HCT116 (cell line): ENCODE data around the gene SPIB. TPM values are rescaled to one million over a fixed set of nuclear protein-coding genes. Genes with fewer than 3 reads are reported as not detected.

Experiments
- ATAC-seq: fragments of 200-7000 bp; cut with Tn5 transposase; 2 replicates; pipeline ENCODE4 v1.9.1; 2020; ENCODE audit warnings: mild to moderate bottlenecking, moderate library complexity
- BruUV-seq: library from RNA; stranded (reverse); fragments of 400-500 nt; replicated peaks from 2 replicates; lab custom pipeline; 2021; lab: Mats Ljungman, UMichigan
- CTCF ChIA-PET: fragments of 300-600 bp; sonication (Branson Sonifier 250); formaldehyde crosslinking; loops from one replicate; lab custom pipeline; 2021; ENCODE audit warnings: antibody characterized with exemption; lab: Charles Lee
- POLR2A ChIA-PET: fragments of 300-600, 350-600 bp; sonication (Branson Sonifier 250); formaldehyde crosslinking; loops from one replicate; lab custom pipeline; 2021; ENCODE audit warnings: antibody characterized with exemption; lab: Charles Lee
- RAD21 ChIA-PET, 2 experiments: fragments of 300-600 bp; sonication (Branson Sonifier 250); formaldehyde crosslinking; loops; one replicate each; lab custom pipeline; 2023; ENCODE audit warnings: low total read pairs in 2 of 2; ENCODE audit not compliant: uncharacterized antibody in 2 of 2, unreplicated experiment in 2 of 2, low non-redundant PET in 1 of 2; lab: Charles Lee
- DNase-seq: peaks from one replicate; pipeline ENCODE4 v3.0.0-alpha.2; 2010; ENCODE audit warnings: low read depth, low spot score
- H2AFZ ChIP-seq: fragments of 200-600 bp; shearing (Covaris generic), sonication (generic); 2 replicates; pipeline ENCODE4 v1.6.1; 2017; ENCODE audit warnings: low read depth, mixed run types, mixed read lengths, antibody characterized with exemption, low read length; ENCODE audit not compliant: poor library complexity, severe bottlenecking
- H3K27ac ChIP-seq: 2 replicates; pipeline ENCODE4 v1.5.1; 2012; ENCODE audit warnings: low read depth, low read length
- H3K27me3 ChIP-seq: fragments of 200-600 bp; sonication (generic); 2 replicates; pipeline ENCODE4 v1.6.1; 2016; ENCODE audit warnings: mixed run types, low read length, mixed read lengths; ENCODE audit not compliant: insufficient read depth
- H3K36me3 ChIP-seq, 2 experiments: fragments of 200-500 bp in 1 of 2; fragments of 200-600 bp in 1 of 2; sonication (Bioruptor generic) in 1 of 2; sonication (generic) in 1 of 2; 2 replicates each; pipeline versions ENCODE4 v1.5.1 to v1.6.1; 2014 to 2016; ENCODE audit warnings: low read length in 2 of 2, inconsistent platforms in 1 of 2, mixed read lengths in 1 of 2, mixed run types in 1 of 2; ENCODE audit not compliant: insufficient read depth in 2 of 2, control insufficient read depth in 1 of 2
- H3K4me1 ChIP-seq, 2 experiments: fragments of 200-600 bp in 1 of 2; sonication (generic) in 1 of 2; 2 replicates each; pipeline versions ENCODE4 v1.5.1 to v1.6.1; 2012 to 2017; ENCODE audit warnings: low read length in 2 of 2, inconsistent platforms in 1 of 2, mild to moderate bottlenecking in 1 of 2, mixed read lengths in 1 of 2, mixed run types in 1 of 2, moderate library complexity in 1 of 2; ENCODE audit not compliant: insufficient read depth in 2 of 2, control insufficient read depth in 1 of 2
- H3K4me2 ChIP-seq: fragments of 200-600 bp; sonication (generic); 2 replicates; pipeline ENCODE4 v1.6.1; 2017; ENCODE audit warnings: mixed run types, low read length, mixed read lengths
- H3K4me3 ChIP-seq, 2 experiments: fragments of 200-600 bp in 1 of 2; sonication (generic) in 1 of 2; replicated peaks in 1 of 2; 2 replicates each; pipeline ENCODE4 v1.5.1; 2011 to 2016; ENCODE audit warnings: low read length in 2 of 2, control low read depth in 1 of 2, low read depth in 1 of 2, mild to moderate bottlenecking in 1 of 2, mixed read lengths in 1 of 2, mixed run types in 1 of 2
- H3K79me2 ChIP-seq: fragments of 200-600 bp; sonication (generic); 2 replicates; pipeline ENCODE4 v1.6.1; 2017; ENCODE audit warnings: mild to moderate bottlenecking, mixed run types, low read length, moderate library complexity, mixed read lengths; ENCODE audit not compliant: insufficient read depth
- H3K9ac ChIP-seq: fragments of 200-600 bp; sonication (generic); 2 replicates; pipeline ENCODE4 v1.6.1; 2016; ENCODE audit warnings: low read length, mixed read lengths
- H3K9me2 ChIP-seq: fragments of 200-600 bp; sonication (generic), shearing (Covaris generic); 2 replicates; pipeline ENCODE4 v1.6.1; 2017; ENCODE audit warnings: mixed run types, mild to moderate bottlenecking, moderate library complexity; ENCODE audit not compliant: insufficient read depth
- H3K9me3 ChIP-seq, 2 experiments: fragments of 200-500 bp in 1 of 2; fragments of 200-600 bp in 1 of 2; sonication (Bioruptor generic) in 1 of 2; sonication (generic) in 1 of 2; 2 replicates each; pipeline ENCODE4 v1.6.1; 2014 to 2017; ENCODE audit warnings: low read length in 2 of 2, mixed read lengths in 2 of 2, inconsistent platforms in 1 of 2, low read depth in 1 of 2, mild to moderate bottlenecking in 1 of 2, mixed run types in 1 of 2, moderate library complexity in 1 of 2; ENCODE audit not compliant: control insufficient read depth in 1 of 2, insufficient read depth in 1 of 2
- H4K20me1 ChIP-seq: fragments of 200-600 bp; sonication (generic), shearing (Covaris generic); 2 replicates; pipeline ENCODE4 v1.6.1; 2017; ENCODE audit warnings: mixed run types, mild to moderate bottlenecking, moderate library complexity; ENCODE audit not compliant: insufficient read depth
- CEBPB ChIP-seq: IDR thresholded peaks from 2 replicates; pipeline ENCODE4 v1.6.1; 2012; ENCODE audit warnings: low read depth
- EGR1 ChIP-seq: IDR thresholded peaks from 2 replicates; pipeline ENCODE4 v1.6.1; 2012; ENCODE audit warnings: low read depth
- ELF1 ChIP-seq: IDR thresholded peaks from 2 replicates; pipeline ENCODE4 v1.6.1; 2012; ENCODE audit warnings: low read depth, borderline replicate concordance
- EZH2 ChIP-seq: fragments of 200-600 bp; sonication (generic); IDR thresholded peaks from 2 replicates; pipeline ENCODE4 v1.6.1; 2017; ENCODE audit warnings: antibody characterized with exemption, mixed run types
- POLR2AphosphoS5 ChIP-seq: IDR thresholded peaks from 2 replicates; pipeline ENCODE4 v1.6.1; 2011; ENCODE audit warnings: mild to moderate bottlenecking, low read depth, low read length, moderate library complexity
- RAD21 ChIP-seq: IDR thresholded peaks from 2 replicates; pipeline ENCODE4 v1.6.1; 2012; ENCODE audit warnings: low read depth, mild to moderate bottlenecking
- SIN3A ChIP-seq: IDR thresholded peaks from 2 replicates; pipeline ENCODE4 v1.6.1; 2012; ENCODE audit warnings: low read depth
- SP1 ChIP-seq: IDR thresholded peaks from 2 replicates; pipeline ENCODE4 v1.6.1; 2012; ENCODE audit warnings: low read depth
- SRF ChIP-seq: IDR thresholded peaks from 2 replicates; pipeline ENCODE4 v1.6.1; 2012; ENCODE audit warnings: low read depth
- ZFX ChIP-seq: fragments of 450-650 bp; IDR thresholded peaks from 2 replicates; pipeline ENCODE4 v1.6.1; 2017
- ZNF274 ChIP-seq: fragments of 200-500 bp; sonication (Bioruptor generic); IDR thresholded peaks from 2 replicates; pipeline ENCODE4 v1.6.1; 2014; ENCODE audit warnings: mild to moderate bottlenecking, low read depth, low read length, inconsistent platforms
- intact Hi-C: fragments of 100-400 bp; cut with micrococcal nuclease; formaldehyde crosslinking; loops from 2 replicates; pipeline ENCODE4 v1.10.0; 2022
- total RNA-seq: library from RNA; stranded (reverse); gene quantifications from one replicate; pipeline ENCODE4 v1.2.1, GENCODE V29; 2021; ENCODE audit not compliant: unreplicated experiment
- TF ChIP-seq, protein P1 (sequence below): IDR thresholded peaks from 2 replicates; pipeline ENCODE4 v1.6.1; 2012; ENCODE audit warnings: low read depth
- TF ChIP-seq, protein P2 (sequence below): IDR thresholded peaks from 2 replicates; pipeline ENCODE4 v1.6.1; 2012
- TF ChIP-seq, protein P3 (sequence below): IDR thresholded peaks from 2 replicates; pipeline ENCODE4 v1.6.1; 2012

Gene SPIB
- total RNA-seq, 1 experiment from 2014 or later, result 0.96 TPM

DNA sequence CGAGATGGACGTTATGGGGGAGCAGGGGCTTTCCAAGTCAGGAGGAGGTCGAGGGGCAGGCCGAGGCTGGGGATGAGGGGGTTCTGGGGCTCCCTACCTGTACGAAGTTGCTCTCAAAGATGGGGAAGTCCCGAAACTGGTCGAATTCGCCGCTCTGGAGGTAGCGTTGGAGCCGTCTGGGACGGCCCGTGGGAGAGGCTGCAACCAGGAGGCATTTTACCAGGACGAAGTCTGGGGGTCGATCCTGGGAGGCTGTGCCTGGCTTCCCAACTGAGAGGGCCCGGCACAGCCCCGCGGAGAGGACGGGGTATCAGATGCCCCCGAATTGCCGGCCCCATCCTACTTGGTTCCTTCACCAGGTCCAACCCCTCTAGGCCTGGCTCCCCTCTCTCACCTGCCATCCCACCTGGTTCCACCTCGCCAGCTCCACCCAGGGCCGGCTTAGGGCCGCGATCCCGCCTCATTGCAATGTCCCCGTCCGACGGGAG lies 57.0 kb downstream of the SPIB start:
- Histone ChIP-seq H3K9me2 (no peaks in the 10 kb centered on the region), H3K4me3 (peak overlapping the region; percentile 92 to 100), H3K79me2 (peaks cover 38% of the 10 kb centered on the region), H3K27ac (peak overlapping the region; percentile 50; the same call in 1 of the 2 replicates), H3K4me2 (peak overlapping the region; percentile 97), H3K27me3 (no peaks in the 10 kb centered on the region), H4K20me1 (no peaks in the 10 kb centered on the region), H3K9me3 (no peaks in the 10 kb centered on the region), H3K36me3 (peaks cover 8 to 18% of the 10 kb centered on the region in 2 experiments; a peak in 3 of 4 replicates), H2AFZ (no peak overlapping the region), H3K4me1 (peaks cover 9 to 21% of the 10 kb centered on the region in 2 experiments; a peak in 3 of 4 replicates), H3K9ac (peak overlapping the region; percentile 92)
- ATAC-seq (no peak), DNase-seq (no peak)
- RAD21 ChIA-PET, result no interaction called here
- intact Hi-C loops, result loop anchor here (1.0 kb wide), 2 partner anchors 36 to 99 kb away; partner anchors contain the start of genes JOSD2 and NR1H2
- POLR2A ChIA-PET, result interaction anchor here (1.2 kb wide), 1 partner anchor 10 kb away, joined by 3 read pairs; no protein-coding TSS in a partner anchor
- TSS peak; percentile 69 for BruUV-seq
- TF ChIP-seq ZFX, result 0 out of 2 replicates have a peak, but pooled peaks have one; percentile 6
- TF ChIP-seq EZH2, result no peak
- CTCF ChIA-PET, result no interaction called here

DNA sequence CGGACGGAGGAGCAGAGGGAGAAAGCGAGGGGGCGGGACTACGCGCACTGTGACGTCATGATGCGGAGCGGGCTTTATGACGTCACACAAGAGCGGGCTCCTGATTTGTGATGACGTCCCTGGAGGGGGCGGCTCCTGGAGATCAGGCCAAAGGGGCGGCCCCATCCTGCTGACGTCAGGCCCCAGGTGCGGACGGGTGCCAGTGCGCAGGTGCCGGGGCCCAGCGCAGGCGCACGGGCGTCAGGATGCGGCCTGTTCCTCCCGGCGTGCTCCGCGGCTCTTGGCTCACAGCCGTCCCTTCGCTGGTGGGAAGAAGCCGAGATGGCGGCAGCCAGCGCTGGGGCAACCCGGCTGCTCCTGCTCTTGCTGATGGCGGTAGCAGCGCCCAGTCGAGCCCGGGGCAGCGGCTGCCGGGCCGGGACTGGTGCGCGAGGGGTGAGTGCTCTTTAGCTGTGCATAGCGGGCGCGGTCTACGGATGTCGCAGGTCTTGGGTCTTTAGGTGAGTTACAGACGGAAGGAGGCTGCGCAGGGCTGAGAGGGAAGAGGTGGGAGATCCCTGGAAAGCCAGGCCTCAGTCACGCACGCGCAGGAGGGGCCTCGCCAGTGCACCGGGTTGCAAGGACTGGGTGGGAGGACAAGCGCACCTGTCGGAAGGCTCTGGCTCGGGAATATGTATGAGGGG lies 57.6 kb downstream of the SPIB start, which contains the start of the genes EMC10 and GARIN5A:
TSS of gene EMC10 (plus strand) at position 284 of the 683 bp plus-strand sequence. CDS start at position 322, 38 bp downstream.
TSS of gene GARIN5A (minus strand) at position 625 of the 683 bp plus-strand sequence. CDS start at position 165, 460 bp downstream.
- Histone ChIP-seq H3K4me3 (peak within 1 kb of the TSS; percentile 92 to 100), H3K9ac (peak within 1 kb of the TSS; percentile 92), H3K27ac (peak within 1 kb of the TSS; percentile 93), H3K4me1 (peaks cover 9 to 21% of the 10 kb centered on the region in 2 experiments; a peak in 3 of 4 replicates), H3K4me2 (peak within 1 kb of the TSS; percentile 97), H3K9me2 (no peaks in the 10 kb centered on the region), H3K9me3 (no peaks in the 10 kb centered on the region), H3K27me3 (no peaks in the 10 kb centered on the region), H3K36me3 (peaks cover 12 to 21% of the 10 kb centered on the region in 2 experiments; a peak in 3 of 4 replicates), H2AFZ (peak within 1 kb of the TSS; percentile 68), H3K79me2 (peaks cover 38% of the 10 kb centered on the region), H4K20me1 (no peaks in the 10 kb centered on the region)
- ChIA-PET RAD21 (no interaction called here), CTCF (no interaction called here), POLR2A (no interaction called here)
- intact Hi-C loops, result loop anchor here (1.0 kb wide), 2 partner anchors 35 to 100 kb away; partner anchors contain the start of genes JOSD2 and NR1H2
- no TSS peak for BruUV-seq
- ATAC-seq (peak; percentile 90), DNase-seq (peak; percentile 96)
- TF ChIP-seq, protein P1, sequence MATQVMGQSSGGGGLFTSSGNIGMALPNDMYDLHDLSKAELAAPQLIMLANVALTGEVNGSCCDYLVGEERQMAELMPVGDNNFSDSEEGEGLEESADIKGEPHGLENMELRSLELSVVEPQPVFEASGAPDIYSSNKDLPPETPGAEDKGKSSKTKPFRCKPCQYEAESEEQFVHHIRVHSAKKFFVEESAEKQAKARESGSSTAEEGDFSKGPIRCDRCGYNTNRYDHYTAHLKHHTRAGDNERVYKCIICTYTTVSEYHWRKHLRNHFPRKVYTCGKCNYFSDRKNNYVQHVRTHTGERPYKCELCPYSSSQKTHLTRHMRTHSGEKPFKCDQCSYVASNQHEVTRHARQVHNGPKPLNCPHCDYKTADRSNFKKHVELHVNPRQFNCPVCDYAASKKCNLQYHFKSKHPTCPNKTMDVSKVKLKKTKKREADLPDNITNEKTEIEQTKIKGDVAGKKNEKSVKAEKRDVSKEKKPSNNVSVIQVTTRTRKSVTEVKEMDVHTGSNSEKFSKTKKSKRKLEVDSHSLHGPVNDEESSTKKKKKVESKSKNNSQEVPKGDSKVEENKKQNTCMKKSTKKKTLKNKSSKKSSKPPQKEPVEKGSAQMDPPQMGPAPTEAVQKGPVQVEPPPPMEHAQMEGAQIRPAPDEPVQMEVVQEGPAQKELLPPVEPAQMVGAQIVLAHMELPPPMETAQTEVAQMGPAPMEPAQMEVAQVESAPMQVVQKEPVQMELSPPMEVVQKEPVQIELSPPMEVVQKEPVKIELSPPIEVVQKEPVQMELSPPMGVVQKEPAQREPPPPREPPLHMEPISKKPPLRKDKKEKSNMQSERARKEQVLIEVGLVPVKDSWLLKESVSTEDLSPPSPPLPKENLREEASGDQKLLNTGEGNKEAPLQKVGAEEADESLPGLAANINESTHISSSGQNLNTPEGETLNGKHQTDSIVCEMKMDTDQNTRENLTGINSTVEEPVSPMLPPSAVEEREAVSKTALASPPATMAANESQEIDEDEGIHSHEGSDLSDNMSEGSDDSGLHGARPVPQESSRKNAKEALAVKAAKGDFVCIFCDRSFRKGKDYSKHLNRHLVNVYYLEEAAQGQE, result no peak
- TF ChIP-seq SRF (no peak), EGR1 (no peak; the same call in 1 of the 2 replicates), SP1 (peak; percentile 69; the same call in 1 of the 2 replicates), SIN3A (no peak), ELF1 (no peak), POLR2AphosphoS5 (peak; percentile 95), CEBPB (no peak), RAD21 (no peak), ZNF274 (no peak)
- TF ChIP-seq, protein P2, sequence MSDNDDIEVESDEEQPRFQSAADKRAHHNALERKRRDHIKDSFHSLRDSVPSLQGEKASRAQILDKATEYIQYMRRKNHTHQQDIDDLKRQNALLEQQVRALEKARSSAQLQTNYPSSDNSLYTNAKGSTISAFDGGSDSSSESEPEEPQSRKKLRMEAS, result peak; percentile 60
- TF ChIP-seq, protein P3, sequence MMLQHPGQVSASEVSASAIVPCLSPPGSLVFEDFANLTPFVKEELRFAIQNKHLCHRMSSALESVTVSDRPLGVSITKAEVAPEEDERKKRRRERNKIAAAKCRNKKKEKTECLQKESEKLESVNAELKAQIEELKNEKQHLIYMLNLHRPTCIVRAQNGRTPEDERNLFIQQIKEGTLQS, result no peak
